AG10803 (cell line): ENCODE data around the gene ATG4B.

Source experiments
- DNase-seq: peaks from one replicate; pipeline ENCODE4 v3.0.0; 2010; ENCODE audit warnings: low read depth
- H3K4me3 ChIP-seq: 2 replicates; pipeline ENCODE4 v1.5.1; 2011; ENCODE audit warnings: mild to moderate bottlenecking, low read length, control low read depth
- TF ChIP-seq, protein P1 (sequence below): conservative IDR thresholded peaks from 2 replicates; pipeline ENCODE4 v1.5.1; 2011; ENCODE audit warnings: mild to moderate bottlenecking, low read length, control low read depth, inconsistent platforms

ATG4B gene

DNA sequence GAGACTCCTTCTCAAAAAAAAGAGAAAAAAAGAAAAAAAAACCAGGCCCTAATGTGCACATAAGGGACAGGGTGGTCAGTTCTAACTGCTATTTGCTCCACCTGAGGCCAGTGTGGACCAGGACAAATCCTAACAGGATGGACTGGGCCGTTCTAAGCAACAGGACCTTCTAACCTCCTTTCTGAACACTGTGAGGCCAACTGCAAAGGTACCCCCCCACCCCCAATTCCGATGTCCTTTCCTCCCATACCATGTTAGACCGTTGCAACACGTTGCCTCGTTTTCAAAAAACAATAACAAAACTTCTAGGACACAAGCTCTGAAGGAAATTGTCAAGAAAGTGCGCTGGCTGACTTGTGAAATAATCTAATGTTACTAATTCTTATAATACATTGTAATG is 1.7 kb upstream of the ATG4B start:
- peak; percentile 29 for DNase-seq

DNA sequence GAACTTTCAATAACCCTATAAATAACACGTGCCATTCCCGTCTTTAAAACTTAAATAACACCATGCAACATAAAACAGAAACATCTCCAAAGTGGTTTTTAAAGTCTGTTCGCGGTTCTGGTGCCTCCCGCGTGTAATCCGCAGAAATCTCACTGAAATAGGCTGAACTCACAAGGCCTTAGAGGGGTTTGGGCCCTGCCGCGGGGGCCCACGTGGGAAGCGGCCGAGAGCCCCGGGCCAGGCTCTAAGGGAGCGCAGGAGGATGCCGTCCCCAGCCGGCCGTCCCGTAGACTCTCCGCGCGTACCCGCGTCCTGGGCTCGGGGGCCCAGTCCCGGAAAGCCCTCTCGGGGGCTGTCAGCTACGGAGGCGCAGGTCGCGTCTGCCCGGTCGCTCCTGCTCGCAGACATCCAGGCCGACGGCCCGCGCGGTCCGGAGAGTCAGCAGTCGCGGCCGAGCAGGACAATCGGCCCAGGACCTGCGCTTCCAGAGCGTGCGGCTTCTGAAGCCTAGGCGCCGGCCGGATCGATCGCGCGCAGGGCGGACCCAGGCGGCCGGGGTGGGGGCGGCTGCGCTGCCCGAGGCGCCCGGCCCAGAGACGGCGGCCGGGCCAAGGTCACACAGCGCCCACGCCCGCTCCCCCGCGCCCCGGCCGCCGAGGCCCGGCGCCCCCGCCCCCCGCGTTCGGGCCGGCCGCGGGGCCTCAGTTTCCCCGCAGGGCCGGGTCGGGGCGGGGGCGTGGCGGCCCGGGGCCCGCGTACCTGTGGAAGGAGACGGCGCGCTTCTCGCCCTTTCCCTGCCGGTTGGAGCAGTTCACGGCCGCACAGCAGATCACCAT is 1.1 kb upstream of the ATG4B start:
- TF ChIP-seq, protein P1, sequence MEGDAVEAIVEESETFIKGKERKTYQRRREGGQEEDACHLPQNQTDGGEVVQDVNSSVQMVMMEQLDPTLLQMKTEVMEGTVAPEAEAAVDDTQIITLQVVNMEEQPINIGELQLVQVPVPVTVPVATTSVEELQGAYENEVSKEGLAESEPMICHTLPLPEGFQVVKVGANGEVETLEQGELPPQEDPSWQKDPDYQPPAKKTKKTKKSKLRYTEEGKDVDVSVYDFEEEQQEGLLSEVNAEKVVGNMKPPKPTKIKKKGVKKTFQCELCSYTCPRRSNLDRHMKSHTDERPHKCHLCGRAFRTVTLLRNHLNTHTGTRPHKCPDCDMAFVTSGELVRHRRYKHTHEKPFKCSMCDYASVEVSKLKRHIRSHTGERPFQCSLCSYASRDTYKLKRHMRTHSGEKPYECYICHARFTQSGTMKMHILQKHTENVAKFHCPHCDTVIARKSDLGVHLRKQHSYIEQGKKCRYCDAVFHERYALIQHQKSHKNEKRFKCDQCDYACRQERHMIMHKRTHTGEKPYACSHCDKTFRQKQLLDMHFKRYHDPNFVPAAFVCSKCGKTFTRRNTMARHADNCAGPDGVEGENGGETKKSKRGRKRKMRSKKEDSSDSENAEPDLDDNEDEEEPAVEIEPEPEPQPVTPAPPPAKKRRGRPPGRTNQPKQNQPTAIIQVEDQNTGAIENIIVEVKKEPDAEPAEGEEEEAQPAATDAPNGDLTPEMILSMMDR: no peak
- H3K4me3 ChIP-seq: peak overlapping the region; percentile 70
- peak; percentile 37 for DNase-seq

More for the DNA sequence above, 1.7 kb upstream of the ATG4B start:
- TF ChIP-seq, protein P1: no peak
- H3K4me3 ChIP-seq: peak overlapping the region; percentile 70

DNA sequence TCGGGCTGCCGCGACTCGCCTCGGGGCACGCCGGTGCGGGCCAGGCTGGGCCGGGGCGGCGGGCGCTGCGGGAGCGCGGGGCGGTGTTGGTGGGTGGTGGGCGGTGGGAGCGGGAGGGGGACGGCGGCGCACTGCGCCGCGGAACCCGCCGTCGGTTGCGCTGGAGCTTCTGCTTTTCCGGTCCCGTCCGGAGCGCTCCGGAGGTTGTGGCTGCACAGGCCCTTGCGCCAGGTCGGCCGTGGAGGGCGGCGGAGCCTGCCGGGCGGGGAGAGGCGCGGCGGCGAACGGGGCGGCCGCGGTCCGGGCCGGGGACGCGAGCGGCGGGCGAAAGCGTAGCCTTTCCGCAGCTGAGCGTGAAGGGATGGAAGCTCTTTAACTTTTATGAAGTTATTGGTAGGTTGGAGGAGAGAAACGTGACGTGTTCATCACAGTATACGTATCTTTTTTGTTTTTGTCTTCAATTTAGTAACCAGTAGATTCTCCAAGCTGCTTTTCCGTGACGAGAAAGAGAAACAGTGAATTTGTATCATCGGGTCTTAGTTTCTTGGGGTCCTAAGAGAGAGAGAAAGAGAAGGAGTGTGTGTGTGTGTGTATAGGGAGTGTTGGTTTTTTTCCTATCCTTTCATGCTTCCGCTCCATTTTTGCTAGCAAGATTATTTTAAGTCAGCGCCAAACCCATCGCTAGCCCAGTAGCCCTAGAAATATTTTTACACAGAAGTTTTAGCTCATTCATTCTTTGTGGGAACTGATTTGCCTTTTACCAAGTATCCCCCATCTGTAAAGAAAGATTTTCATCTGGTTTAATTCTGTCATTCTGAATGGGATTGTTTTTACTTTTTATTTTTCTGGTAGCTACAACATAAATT is 535 bp downstream of the ATG4B start:
- TF ChIP-seq, protein P1: no peak
- H3K4me3 ChIP-seq: peak overlapping the region; percentile 84
- peak; percentile 34 for DNase-seq

DNA sequence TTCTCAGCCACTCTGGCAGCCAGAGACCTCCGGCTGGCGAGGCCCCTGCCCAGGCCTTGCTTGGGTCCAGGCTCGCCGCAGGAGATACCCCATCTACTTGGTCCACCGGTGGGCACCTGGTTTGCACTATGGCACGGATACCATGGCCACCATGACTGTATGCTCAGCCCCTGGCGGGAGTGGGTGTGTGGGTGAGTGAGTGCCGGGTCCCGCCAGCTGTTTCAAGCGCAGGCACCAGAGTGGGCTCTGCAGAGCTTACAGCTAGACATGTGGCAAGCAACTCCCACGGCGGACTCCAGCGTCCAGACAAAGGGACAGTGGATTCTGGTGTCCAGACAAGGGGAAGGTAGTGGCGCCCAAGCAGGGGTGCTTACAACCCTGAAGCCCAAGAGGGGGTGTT is 1.4 kb downstream of the ATG4B start:
- TF ChIP-seq, protein P1: no peak
- no peak for DNase-seq
- peak overlapping the region; percentile 84 for H3K4me3 ChIP-seq

DNA sequence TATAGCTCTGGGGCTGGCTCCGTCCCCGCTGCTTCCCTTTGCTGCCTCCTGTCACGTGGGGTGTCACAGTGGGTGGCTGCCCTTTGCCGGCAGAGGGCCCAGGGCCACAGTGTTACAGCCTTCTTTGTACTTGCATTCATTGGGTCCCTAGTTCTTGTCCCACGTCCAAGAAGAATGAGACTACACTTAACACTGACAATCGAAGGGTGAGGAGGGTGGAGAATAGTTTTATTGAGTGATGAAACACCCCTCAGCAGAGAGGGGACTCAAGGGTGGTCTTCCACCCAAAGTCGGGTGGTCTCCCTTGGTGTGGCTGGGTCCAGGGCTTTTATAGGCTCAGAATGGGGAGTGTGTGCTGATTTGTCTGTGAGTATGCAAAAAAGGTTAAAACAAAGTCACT is 1.9 kb downstream of the ATG4B start:
- DNase-seq: no peak
- TF ChIP-seq, protein P1: no peak
- no peak overlapping the region for H3K4me3 ChIP-seq

DNA sequence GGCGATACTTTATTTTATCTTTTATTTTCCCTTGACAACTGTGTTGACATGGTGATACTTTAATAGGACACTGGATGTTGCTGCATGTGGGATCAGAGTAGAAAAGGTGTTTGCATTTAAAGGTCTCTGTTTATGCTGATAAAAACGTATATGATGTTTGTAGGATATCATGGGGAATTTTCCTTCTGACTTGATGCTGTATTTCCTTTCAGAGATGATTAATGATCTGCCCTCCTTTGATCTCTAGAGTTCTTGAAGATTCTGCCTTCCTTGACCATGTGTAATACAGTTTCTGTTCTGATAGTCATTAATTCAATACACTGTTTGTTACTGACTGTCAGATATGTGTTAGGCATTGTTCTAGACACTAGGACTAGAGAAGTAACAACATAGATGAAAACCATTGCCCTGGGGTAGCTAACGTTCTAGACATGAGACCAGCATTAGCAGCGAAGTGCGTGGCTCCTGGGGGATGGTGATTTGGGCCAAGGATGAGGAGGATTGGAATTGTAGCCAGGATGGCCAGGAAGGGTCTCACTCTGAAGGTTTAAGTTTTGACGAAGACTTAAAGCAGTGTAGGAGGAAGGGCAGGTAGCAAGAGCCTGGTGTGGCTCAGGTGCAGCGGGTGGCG is 2.8 kb downstream of the ATG4B start:
- H3K4me3 ChIP-seq: no peak overlapping the region

More for the DNA sequence above, 2.8 kb downstream of the ATG4B start:
- no peak for DNase-seq
- TF ChIP-seq, protein P1: no peak
